ENCODE measurements around the gene DNAH11.

Gene DNAH11

GRCh38 chr7:21939858-21940372, 397.1 kb downstream of the DNAH11 start:
- DNase-seq: peak; percentile 5

GRCh38 chr7:21941611-21942141, 398.8 kb downstream of the DNAH11 start:
- no peak for DNase-seq

- no peak for DNase-seq
These were observed 400.1 kb downstream of the DNAH11 start for GRCh38 chr7:21942955-21943354.

GRCh38 chr7:21943436-21943835, 400.6 kb downstream of the DNAH11 start:
- DNase-seq: no peak

GRCh38 chr7:21944616-21945453, 402.0 kb downstream of the DNAH11 start:
- DNase-seq: peak; percentile 85

GRCh38 chr7:21945454-21946221, 402.8 kb downstream of the DNAH11 start, which contains the start of gene CDCA7L:
CDCA7L (minus strand) TSS chr7:21945899; CDS start chr7:21945804, 95 bp downstream.
- DNase-seq: peak; percentile 62

- DNase-seq: no peak
These were observed 403.4 kb downstream of the DNAH11 start for GRCh38 chr7:21946222-21946709.

- DNase-seq: peak; percentile 44
These were observed 404.2 kb downstream of the DNAH11 start for GRCh38 chr7:21947056-21947455.

- no peak for DNase-seq
These were observed 405.1 kb downstream of the DNAH11 start for GRCh38 chr7:21947946-21948345.

- no peak for DNase-seq
These were observed 405.5 kb downstream of the DNAH11 start for GRCh38 chr7:21948364-21948763.

GRCh38 chr7:21948887-21949540, 406.2 kb downstream of the DNAH11 start:
- no peak for DNase-seq

All from NCI-H2029 (cell line).